WI38 (cell line): Measurements from ENCODE around the gene BBS1.

Source experiments
- H3K4me3 ChIP-seq: 2 replicates; pipeline ENCODE4 v1.5.1; 2011; ENCODE audit warnings: low read depth, mild to moderate bottlenecking, control low read depth, low read length
- TF ChIP-seq, protein P1 (sequence below): IDR thresholded peaks from 2 replicates; pipeline ENCODE4 v1.5.1; 2012; ENCODE audit warnings: low read depth, mild to moderate bottlenecking, control low read depth, low read length

The BBS1 gene

DNA sequence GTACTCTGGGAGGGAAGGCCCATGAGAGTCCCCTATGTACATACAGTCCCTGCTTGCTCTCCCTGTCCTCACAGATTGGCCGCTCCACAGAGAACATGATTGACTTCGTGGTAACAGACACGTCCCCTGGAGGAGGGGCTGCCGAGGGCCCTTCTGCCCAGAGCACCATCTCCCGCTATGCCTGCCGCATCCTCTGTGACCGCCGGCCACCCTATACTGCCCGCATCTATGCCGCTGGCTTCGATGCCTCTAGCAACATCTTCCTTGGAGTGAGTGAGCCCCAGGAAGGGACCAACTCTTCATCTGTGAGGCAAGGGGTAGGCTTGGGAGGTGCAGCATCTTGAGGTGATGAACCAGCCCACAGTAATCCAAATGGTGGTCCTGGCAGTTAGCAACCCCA is 37.3 kb upstream of the BBS1 start:
- TF ChIP-seq, protein P1, sequence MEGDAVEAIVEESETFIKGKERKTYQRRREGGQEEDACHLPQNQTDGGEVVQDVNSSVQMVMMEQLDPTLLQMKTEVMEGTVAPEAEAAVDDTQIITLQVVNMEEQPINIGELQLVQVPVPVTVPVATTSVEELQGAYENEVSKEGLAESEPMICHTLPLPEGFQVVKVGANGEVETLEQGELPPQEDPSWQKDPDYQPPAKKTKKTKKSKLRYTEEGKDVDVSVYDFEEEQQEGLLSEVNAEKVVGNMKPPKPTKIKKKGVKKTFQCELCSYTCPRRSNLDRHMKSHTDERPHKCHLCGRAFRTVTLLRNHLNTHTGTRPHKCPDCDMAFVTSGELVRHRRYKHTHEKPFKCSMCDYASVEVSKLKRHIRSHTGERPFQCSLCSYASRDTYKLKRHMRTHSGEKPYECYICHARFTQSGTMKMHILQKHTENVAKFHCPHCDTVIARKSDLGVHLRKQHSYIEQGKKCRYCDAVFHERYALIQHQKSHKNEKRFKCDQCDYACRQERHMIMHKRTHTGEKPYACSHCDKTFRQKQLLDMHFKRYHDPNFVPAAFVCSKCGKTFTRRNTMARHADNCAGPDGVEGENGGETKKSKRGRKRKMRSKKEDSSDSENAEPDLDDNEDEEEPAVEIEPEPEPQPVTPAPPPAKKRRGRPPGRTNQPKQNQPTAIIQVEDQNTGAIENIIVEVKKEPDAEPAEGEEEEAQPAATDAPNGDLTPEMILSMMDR, result no peak
- H3K4me3 ChIP-seq, result no peak overlapping the region

DNA sequence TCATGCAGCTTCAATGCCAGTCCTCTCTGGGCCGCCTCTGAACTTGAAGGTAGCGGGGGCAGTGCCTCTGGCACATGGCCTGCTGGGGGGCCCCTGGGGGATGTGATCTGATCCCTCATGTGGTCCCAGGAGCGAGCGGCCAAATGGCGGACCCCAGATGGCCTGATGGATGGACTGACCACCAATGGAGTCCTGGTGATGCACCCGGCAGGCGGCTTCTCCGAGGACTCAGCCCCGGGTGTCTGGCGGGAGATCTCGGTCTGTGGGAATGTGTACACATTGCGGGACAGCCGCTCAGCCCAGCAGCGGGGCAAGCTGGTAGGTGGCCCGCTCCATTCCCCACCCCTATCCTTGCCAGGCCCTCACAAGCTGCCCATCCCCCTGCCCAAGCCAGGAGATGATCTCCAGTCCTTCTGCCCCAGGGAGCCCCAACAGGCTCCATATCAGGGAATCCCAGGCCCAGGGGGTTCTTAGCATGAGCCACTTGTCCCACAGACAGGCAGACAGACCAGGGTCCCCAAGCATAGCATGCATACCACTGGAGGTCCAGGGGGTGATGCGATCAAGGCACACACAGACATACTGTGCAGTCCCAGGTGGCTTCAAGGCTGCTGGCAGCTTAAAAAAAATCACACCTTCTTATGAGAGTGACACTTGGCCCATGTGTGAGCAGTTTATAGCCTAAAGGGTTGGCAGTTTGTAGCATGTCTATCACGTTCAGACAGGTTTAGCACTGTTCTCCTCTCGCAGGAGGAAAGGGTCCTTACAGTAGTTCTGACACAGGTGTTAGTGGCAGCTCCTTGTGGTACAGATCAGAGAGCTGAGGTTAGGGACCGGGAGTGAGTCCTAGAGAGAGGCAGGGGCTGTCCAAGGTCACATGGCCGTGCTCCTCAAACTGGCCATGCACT is 36.6 kb upstream of the BBS1 start:
- TF ChIP-seq, protein P1, result no peak
- no peak overlapping the region for H3K4me3 ChIP-seq

GRCh38 chr11:66475349-66476172 is 34.9 kb upstream of the BBS1 start:
- TF ChIP-seq, protein P1, result no peak
- H3K4me3 ChIP-seq, result no peak overlapping the region

DNA sequence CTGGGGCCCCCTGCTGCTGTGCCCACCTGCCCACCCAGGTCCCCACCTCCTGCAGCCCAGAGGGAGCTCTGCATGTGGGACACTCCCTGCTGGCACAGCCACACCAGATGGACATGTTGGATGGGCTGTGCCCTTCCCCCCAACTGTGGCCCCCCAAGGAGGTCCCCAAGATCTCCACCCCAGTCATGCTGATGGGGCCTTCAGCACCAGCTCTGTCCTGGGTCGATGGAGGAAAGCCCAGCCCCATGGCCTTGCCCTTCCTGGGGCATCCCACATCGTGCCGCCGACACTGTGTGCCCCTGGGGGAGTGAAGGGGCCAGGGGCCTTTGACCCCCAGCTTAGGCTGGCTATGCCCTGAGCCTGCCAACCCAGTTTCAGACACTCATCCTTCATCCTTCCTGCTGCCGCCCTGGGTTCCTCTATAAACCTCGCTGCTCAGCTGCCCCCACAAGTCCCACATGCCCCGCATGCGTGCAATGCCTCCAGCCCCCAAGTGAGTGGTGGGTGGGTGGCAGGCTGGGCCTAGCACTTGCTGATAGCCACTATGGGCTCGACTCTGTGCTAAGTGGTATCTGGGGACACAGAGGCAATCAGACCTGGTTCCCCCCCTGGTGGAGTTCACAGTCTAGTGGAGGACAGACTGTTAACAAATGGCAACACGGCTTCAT is 34.1 kb upstream of the BBS1 start:
- TF ChIP-seq, protein P1, result no peak
- H3K4me3 ChIP-seq, result no peak overlapping the region

- TF ChIP-seq, protein P1, result no peak
- H3K4me3 ChIP-seq, result no peak overlapping the region
Observed at GRCh38 chr11:66476841-66477251, 33.6 kb upstream of the BBS1 start.

GRCh38 chr11:66477263-66478201 is 32.9 kb upstream of the BBS1 start:
- H3K4me3 ChIP-seq, result no peak overlapping the region
- TF ChIP-seq, protein P1, result no peak
